ENCODE results near the gene EI24.

EI24 gene

DNA sequence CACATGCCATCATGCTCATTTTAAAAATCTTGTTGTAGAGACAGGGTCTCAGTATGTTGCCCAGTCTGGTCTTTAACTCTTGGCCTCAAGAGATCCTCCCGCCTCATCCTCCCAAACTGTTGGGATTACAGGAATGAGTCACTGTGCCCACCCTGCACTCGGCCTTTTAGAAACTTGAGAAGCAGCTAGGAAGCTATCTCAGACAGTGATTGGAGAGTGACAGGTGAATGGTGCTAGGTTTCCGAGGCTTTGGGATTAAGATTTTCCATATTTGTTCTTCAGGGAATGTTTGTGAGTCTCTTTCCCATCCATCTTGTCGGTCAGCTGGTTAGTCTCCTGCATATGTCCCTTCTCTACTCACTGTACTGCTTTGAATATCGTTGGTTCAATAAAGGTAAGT is 10.5 kb downstream of the EI24 start:
- no peak for DNase-seq (ENCODE audit: low read depth)

DNA sequence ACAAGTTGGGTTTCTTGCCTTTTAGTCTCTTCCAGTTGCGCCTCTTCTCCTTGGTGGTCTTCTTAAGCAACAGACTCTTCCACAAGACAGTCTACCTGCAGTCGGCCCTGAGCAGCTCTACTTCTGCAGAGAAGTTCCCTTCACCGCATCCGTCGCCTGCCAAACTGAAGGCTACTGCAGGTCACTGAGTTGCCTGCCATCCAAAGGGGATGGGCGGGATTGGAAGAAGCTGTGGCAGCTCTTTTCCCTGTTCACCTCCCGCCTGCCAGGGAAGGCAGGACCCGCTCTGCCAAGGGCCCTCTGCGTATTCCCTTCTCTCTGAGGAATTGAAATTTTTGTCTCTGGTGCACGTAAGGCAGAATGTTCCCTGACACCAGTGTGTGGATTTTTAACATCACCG is 14.2 kb downstream of the EI24 start:
- DNase-seq (ENCODE audit: low read depth), result no peak

DNA sequence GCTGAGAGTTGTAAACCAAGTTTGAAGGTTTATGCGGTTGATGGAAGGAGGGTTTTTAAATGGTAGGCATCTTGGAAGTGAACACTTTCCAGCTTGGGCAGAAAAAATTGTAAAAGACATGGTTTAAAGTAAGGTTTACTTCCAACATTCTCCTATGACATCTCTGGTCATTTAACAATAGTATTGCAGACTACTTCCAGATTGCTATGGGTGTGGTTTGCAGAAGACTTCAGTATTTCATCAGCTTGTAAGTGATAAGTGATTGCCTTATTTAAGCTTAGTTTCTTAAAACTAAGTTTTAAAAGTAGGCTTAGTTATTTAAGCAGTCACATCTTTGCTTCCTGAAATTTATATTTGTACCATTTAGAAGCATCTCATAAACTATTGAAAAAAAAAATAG is 16.2 kb downstream of the EI24 start:
- no peak for DNase-seq (ENCODE audit: low read depth)

DNA sequence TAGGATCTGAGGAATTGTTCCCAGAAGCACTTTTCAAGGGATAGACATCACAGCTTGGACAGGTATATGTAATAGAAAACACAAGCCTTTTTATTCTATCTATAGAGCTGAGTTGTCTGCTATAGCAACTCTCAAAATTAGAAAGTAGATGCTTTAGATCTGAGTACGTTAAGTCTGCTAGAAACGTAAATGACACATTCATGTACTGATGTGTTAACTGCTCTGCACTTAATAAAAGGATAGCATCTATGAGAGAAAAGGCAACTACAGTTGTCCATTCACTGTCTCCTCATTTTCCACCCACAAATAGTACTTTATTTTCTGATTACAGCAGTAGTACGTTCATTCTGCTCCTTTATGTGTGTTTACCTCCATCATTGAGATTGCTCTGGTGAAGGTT is 17.3 kb downstream of the EI24 start:
- DNase-seq (ENCODE audit: low read depth), result no peak

DNA sequence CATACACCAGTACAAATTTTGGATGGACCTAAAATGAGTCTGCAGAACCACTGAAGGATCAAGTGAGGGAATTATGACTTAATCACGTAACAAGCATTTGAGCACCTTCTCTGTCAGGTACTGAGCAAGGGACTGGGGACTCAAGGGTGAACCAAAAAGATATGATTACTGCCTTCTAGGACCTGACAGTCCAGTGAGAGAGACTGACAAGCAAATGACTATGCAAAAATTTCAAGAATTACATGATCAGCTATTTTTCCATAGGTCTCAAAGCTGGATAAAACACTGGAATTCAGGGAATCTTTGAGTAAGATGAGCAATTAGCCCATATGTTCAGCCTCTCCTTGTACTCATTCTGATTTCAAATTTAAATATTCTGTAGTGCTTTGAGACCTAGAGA is 18.2 kb downstream of the EI24 start:
- no peak for DNase-seq (ENCODE audit: low read depth)

DNA sequence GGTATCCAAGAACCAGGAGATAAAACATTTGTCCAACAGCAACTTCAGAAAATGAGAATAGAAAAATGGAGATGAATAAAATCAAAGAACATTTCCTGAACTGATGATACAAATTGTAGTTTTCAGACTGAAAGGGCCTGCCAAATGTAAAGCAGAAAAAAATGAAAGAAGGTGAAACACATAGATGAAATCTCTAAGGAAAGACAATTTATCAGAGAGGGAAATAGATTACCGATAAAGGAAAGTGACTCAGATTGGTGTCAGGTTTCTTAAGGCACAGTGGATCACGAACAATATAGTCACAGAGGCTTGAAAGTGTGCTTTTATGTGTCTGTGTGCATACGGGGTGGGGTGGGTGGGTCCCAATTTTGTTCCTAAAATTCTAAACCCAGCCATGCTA is 19.2 kb downstream of the EI24 start:
- no peak for DNase-seq (ENCODE audit: low read depth)

DNA sequence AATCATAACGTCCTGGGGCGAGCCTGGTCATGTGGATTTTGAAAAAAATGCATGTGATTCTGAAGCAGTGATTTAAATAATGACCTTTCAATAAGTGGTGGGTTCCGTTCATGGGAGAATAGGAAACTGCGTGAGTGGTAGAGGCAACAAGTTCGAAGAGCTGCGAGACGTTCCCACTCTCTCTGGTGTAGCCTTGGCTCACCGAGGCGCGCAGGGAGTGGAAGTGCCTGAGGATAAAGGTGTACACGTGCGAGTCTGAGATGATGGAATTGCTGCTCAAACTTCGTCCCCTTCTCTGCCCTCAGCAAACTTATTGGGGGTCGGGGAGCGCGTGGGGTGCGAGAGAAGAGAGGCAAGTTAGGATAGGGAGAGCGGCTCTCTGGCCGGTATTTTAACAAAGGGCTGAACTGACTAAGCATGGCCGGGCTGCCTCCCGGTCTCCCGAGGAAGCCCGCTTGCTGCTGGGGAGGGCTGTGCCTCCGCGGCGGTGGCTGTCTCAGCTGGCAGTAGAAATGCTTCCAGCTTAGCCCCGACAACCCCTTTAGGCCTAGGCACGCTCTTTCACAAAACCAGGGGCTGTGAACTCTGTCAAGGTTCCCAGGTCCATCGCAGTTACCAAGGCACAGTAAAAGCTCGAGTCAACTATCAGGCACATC is 22.5 kb downstream of the EI24 start:
- DNase-seq (ENCODE audit: low read depth), result peak; percentile 9

DNA sequence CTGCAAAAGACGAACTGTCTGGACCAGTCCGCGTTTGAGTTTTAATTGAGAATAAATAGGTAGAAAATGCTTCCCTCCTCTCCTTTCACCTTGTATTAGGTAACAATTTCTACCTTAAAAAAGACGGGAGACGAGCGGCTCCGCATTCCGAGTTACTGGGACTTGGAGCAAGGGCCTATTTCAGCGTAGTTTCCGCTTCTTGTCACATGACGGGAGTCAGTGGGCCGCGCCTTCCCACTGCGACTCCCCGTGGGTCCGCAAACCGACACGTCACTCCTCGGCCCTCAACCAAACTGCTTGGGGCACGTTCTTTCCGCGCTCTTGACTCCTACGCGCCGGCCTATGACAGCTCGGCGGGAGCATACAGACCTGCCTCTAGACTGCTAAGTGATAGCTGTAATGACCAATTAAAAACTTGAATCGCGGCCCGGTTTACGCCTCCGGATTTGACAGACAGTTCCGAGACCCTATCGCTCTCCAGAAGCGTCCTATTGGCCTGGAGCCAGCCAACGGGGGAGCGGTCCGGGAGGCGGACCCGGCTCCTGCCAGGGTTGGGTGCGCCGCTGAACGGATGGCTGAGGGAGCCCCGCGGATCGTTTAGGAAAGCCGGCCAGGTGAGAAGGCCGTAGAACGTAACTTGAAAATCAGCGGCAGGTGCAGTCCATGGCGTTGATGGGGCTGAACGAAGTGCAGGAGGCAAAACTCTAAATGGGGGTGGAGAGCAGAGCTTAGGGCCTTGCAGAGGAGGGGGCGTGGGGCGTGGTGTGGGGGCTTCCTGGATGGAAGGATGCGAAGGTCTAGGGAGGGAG is 23.2 kb downstream of the EI24 start, which contains the start of gene STT3A:
Gene STT3A, plus strand, starts transcription at position 548 of the 809 bp plus-strand sequence. CDS start 3,064 bp downstream, outside the sequence.
- peak; percentile 93 for DNase-seq (ENCODE audit: low read depth)

DNA sequence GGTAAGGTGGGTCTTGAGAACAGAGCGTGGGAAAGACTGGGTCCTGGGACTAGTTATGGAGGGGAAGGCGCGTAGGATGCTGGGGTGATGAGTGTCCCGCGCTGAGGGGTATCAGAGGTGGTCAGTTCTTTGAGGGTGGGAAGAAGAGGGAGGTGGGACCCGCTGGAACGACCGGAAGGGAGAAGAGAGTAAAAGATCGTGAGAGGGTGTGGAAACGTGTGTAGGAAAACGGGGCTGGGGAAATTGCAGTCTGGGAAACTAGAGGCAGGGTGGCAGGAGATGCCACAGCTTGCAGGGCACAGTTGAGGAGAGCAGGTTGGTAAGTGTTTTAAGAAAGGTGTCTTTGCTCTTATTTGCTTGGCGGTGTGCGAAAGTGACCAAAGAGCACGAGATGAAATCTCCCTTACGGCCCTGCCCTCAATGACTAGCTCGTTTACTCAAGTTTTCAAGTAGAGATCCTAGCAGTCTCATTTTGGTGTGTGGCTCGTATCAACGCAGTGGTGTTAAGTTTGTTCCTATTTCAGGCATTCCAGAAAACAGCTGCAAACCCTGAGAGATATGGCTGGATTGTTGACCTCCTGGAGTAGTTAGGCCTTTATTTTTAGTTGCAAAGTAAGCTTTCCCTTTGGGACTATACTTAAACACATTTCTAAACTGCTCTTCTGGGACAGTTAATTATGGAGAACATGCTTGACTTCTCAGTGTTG is 24.0 kb downstream of the EI24 start:
- peak; percentile 10 for DNase-seq (ENCODE audit: low read depth)

DNA sequence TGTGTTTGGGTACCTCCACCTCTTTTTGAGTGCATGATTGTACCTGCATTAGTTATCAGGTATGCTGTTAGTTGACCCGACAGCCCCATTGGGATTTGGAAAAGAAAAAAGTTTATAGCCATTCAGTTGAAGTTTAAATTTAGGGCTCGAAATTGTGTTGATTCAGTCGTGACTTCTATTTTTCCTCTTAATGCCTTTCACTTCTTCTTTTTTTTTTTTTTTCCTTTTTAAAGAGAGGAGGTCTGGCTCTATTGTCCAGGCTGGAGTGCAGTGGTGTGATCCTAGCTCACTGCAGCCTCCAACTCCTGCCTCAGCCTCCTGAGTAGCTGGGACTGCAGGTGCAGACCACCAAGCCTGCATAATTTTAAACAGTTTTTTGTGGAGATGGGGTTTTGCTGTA is 25.7 kb downstream of the EI24 start:
- no peak for DNase-seq (ENCODE audit: low read depth)

DNA sequence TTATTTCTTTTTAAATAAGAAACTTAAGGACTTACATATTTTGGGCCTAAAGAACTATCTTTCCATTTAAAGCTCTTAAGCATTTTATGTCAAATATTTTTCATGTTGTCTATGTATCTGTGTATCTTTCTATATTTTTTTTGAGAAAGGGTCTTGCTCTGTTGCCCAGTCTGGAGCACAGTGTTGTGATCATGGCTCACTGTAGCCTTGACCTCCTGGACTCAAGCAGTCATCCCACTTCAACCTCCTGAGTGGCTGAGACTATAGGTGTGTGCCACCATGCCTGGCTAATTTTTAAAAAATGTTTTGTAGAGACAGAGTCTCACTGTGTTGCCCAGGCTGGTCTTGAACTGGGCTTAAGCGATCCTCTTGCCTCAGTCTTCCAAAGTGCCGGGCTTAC is 31.4 kb downstream of the EI24 start:
- DNase-seq (ENCODE audit: low read depth), result no peak

DNA sequence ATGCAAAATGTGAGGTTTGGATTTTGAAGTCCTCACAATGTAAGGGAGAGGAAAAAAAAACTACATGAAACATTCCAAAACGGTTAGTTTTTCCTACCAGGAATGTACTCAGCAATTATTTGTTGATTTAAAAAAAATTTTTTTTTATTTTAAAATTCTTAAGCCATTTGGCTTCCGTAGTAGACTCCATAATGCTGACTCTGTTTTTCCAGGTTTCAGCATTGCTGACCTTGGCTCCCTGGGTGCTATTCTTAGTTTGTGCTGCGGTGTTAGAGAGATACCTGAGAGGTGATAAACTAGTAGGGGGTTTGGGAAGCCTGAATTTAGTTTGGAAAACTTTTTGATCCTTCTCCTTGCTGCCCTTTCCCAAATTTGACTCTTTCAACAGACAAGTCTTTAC is 33.9 kb downstream of the EI24 start:
- DNase-seq (ENCODE audit: low read depth), result no peak

DNA sequence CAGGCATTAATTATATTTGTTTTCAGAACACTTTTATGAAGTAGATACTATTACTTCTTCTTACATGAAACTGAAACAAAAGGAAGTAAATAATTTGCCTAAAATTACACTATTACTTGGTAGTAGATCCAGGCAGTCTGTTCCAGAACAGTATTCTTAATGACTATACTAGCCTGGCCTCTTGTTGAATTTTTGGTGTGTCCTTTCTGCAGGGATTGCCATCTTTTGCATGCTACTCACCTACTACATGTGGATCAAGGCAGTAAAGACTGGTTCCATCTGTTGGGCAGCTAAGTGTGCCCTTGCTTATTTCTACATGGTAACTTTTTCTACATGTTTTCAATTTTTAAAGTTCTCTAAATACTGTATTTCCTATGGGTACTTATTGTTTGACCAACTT is 36.1 kb downstream of the EI24 start:
- DNase-seq (ENCODE audit: low read depth), result no peak

DNA sequence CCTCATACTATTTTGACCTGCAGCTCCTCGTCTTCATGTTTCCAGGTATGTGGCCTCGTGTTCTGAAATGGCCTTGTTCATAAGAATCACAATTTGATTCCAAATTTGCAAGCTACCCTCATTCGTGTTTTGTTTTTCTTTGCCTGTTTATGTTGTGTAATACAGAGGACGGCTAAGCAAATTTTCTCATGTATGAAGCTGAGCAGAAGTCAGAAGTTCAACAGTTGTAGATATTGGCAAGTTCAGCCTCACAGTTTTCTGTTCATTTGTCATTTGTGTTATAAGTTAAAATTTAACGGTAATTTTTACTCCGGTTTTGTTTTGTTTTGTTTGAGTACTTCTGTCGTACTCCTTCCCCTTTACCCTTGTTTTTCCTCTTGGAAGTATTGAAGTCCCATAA is 40.3 kb downstream of the EI24 start:
- no peak for DNase-seq (ENCODE audit: low read depth)

DNA sequence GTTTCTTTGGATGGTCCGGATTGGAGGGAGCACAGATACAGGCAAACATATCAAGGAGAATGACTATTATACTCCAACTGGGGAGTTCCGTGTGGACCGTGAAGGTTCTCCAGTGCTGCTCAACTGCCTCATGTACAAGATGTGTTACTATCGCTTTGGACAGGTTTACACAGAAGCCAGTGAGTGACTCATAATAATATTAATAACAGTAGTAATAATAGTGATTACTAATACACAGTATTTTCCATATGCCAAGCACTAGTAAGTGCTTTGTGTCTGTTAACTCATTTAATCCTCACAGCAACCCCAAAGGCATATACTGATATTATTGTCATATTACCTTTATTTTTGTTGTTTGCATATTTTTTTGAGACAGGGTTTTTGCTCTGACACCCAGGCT is 49.1 kb downstream of the EI24 start:
- DNase-seq (ENCODE audit: low read depth), result no peak

DNA sequence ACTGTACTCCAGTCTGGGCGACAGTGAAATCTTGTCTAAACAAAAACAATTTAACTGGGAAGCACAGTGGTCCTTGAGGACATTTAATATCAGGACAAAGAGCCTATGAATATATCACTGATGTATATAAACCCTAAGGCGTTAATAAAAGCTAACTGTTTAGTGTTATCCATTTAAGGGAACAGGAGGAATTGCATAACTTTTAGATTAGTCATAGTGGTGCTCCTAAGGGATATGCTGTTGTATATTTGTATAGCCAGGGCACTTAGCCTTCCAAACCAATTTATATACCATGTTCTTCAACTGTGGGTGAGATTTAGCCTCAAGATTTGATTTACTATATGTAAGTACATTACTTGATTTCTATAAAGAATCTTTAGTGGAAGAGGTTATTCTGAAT is 52.7 kb downstream of the EI24 start:
- no peak for DNase-seq (ENCODE audit: low read depth)

DNA sequence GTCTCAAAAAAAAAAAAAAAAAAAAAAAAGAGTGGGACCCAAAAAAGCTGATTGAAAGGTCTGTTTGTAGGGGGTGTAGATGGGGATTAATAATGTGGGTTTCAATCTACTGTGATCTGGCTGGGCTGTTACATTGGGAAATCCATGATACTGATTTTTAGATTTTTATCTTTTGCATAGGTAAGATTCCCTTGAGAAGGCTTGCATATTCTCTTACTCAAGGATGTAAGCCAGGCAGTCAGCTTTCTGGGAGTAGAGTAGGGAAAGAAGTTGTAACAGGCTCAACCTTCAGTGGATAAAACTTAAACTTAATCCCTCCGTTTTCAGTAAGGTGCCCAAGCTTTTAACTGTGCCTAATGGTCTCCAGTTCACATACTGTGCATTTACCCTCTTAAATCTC is 53.8 kb downstream of the EI24 start:
- no peak for DNase-seq (ENCODE audit: low read depth)

DNA sequence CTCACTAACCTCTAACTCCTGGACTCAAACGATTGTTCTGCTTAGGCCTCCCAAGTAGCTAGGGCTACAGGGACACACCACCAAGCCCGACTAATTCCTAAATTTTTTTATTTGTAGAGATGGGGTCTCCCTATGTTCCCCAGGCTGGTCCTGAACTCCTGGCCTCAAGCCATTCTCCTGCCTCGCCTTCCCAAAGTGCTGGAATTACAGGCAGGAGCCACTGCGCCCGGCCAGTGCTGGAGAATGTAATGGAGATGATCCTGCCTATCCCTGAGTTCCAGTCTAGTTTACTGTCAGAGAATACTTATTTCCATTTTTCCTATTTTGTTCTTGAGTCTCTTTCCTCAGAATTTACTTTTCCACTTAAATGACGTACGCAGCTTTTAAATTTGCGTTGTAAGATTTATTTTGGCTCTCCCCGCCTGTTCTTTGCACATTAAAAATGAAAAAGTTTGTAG is 55.5 kb downstream of the EI24 start, which contains the start of gene CHEK1:
Gene CHEK1, plus strand, starts transcription at position 408 of the 458 bp plus-strand sequence. CDS start 1,606 bp downstream, outside the sequence.
- no peak for DNase-seq (ENCODE audit: low read depth)

DNA sequence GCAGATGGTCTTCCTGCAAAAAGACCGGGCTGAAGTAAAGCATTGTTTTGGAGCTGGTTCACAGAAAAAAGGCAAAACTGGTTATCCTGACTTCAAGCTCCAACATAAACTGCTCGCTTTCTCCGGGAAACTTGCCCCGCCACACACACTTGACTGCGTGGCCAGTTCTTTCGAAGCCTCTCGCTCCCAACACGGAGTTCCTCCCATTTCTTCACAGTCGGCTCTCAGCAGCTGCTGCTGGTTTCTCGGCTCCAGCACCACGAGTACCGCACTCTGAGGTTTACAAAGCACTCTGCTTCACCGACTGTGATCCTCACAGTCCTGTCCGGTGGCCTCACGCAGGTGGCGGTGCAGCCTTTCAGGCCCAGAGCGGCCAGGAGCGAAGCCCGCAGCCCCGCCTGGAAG is 56.0 kb downstream of the EI24 start:
- DNase-seq (ENCODE audit: low read depth), result no peak

DNA sequence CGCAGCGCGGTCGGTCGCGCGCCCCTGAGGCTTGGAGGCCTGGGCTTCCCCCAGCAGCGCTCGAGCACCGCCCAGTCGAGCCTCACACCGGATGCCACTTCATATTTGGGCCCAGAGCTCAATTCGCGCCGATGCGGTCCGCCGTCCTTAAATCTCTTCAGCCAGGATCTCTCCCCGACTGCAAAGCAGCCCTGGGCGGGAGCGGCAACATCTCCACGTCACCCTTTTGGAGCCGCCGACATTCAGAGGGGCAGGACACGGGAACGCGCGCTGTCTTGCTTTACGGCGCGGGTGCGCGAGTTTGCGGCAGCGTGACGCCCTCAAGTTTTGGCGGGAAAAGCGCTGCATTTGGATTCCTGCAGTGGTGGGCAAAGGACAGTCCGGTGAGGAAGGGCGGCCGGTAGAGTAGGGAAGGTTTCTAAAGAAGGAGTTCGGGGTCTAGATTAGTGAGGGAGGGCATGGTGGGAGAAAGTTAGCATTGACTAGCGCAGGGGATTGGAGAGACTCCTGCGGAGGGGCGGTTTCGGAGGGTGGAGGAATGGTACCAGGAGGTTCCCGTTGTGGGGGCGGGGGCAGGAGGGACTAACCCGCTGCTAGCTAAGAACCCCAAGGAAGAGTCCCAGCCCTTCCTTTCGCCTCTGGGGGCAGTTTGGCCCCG is 56.5 kb downstream of the EI24 start:
- peak; percentile 81 for DNase-seq (ENCODE audit: low read depth)

DNA sequence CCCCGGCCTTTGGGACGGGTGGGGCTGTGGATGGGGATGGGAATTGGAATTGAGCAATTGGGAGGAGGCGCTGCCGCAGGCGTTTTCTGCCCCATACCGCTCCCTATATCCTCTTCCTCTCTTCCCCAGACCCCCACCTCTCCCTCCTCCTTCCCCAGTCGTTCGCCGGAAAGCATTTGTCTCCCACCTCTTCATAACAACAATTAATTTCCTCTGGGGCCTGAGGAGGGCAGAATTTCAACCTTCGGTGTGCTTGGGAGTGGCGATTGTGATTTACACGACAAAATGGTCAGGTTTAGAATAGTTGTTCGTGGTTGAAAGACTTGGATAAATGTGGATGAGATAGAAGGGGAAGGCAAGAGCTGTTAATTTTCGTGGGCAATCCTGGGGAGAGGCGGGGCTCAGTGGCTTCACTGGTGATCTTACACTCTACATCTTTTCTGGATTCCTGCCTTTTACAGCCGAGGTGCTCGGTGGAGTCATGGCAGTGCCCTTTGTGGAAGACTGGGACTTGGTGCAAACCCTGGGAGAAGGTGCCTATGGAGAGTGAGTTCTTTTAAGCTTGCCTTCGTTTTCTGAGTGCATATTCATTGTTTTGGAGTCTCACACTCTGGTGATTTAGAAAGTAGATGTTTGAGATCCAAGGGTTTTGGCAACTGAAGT is 57.1 kb downstream of the EI24 start:
- no peak for DNase-seq (ENCODE audit: low read depth)
